Measurements from ENCODE around the gene PALLD.

- TF ChIP-seq TAF1 (IDR thresholded peaks at IDR 0.05; ENCODE audit: low read depth) (no peak), CTCF (IDR thresholded peaks at IDR 0.05; ENCODE audit: poor library complexity, severe bottlenecking) (no peak), POLR2AphosphoS5 (IDR thresholded peaks at IDR 0.05) (no peak), EZH2 (IDR thresholded peaks at IDR 0.05; ENCODE audit: borderline replicate concordance, insufficient read depth, low read length, poor library complexity, severe bottlenecking) (no peak), MXI1 (conservative IDR thresholded peaks at IDR 0.05; ENCODE audit: poor library complexity, severe bottlenecking) (no peak), EP300 (conservative IDR thresholded peaks at IDR 0.05; ENCODE audit: poor library complexity, severe bottlenecking) (no peak), REST (IDR thresholded peaks at IDR 0.05; ENCODE audit: borderline replicate concordance) (no peak)
These were observed 73.6 kb downstream of the PALLD start for GRCh38 chr4:168570466-168570865.
